ENCODE measurements around the gene FZR1. TPM values are rescaled to one million over a fixed set of nuclear protein-coding genes. Genes with fewer than 3 reads are reported as not detected.

Gene FZR1
- total and polyA plus RNA-seq, 2 of the 13 experiments (the other 11 are each of a cell fraction or from before 2014, with no cell fraction given), result 29.0 to 30.8 TPM

DNA sequence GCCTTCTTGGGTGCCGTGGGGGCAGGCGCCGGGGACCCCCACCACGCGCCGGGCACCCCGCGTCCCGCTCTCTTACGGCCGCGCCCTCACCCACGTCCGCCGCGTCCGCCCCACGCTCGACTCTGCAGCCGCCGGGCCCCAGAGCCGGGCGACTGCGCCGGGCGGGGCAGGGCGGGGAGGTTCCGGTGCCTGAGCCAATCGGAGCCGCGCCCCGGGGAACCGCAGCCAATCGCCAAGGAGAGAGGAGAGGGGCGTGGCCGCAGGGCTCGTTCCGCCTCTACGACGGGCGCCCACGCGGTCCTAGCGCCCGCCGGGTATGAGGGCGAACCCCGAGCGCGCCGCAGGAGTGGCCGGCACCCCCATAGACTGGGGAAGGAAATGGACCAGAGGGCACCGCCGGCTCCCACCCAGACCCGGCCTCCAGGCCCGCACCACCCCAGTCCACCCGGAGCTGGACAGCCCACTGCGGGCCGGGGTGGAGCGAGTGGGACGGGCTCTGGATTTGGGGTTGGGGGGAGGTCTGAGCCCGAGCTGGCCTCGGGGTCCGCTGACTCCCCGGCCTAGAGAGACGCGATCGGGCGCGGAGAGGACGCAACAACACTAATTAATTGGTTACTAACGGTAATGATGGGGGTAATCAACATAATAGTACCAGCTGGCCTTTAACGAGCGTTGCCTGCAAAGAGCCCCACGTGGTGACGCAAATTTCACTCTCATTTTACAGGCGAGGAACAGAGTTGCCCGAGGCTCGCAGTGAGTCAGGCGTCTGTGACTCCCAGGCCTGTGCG is 51.5 kb downstream of the FZR1 start, which contains the start of gene MFSD12 (continued):
- TF ChIP-seq, protein P1, sequence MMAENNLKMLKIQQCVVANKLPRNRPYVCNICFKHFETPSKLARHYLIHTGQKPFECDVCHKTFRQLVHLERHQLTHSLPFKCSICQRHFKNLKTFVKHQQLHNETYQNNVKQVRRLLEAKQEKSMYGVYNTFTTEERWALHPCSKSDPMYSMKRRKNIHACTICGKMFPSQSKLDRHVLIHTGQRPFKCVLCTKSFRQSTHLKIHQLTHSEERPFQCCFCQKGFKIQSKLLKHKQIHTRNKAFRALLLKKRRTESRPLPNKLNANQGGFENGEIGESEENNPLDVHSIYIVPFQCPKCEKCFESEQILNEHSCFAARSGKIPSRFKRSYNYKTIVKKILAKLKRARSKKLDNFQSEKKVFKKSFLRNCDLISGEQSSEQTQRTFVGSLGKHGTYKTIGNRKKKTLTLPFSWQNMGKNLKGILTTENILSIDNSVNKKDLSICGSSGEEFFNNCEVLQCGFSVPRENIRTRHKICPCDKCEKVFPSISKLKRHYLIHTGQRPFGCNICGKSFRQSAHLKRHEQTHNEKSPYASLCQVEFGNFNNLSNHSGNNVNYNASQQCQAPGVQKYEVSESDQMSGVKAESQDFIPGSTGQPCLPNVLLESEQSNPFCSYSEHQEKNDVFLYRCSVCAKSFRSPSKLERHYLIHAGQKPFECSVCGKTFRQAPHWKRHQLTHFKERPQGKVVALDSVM (CRISPR knock-in tag; IDR thresholded peaks at IDR 0.05), result 0 out of 2 replicates have a peak, but pooled peaks have one; percentile 22
- TF ChIP-seq, protein P2, sequence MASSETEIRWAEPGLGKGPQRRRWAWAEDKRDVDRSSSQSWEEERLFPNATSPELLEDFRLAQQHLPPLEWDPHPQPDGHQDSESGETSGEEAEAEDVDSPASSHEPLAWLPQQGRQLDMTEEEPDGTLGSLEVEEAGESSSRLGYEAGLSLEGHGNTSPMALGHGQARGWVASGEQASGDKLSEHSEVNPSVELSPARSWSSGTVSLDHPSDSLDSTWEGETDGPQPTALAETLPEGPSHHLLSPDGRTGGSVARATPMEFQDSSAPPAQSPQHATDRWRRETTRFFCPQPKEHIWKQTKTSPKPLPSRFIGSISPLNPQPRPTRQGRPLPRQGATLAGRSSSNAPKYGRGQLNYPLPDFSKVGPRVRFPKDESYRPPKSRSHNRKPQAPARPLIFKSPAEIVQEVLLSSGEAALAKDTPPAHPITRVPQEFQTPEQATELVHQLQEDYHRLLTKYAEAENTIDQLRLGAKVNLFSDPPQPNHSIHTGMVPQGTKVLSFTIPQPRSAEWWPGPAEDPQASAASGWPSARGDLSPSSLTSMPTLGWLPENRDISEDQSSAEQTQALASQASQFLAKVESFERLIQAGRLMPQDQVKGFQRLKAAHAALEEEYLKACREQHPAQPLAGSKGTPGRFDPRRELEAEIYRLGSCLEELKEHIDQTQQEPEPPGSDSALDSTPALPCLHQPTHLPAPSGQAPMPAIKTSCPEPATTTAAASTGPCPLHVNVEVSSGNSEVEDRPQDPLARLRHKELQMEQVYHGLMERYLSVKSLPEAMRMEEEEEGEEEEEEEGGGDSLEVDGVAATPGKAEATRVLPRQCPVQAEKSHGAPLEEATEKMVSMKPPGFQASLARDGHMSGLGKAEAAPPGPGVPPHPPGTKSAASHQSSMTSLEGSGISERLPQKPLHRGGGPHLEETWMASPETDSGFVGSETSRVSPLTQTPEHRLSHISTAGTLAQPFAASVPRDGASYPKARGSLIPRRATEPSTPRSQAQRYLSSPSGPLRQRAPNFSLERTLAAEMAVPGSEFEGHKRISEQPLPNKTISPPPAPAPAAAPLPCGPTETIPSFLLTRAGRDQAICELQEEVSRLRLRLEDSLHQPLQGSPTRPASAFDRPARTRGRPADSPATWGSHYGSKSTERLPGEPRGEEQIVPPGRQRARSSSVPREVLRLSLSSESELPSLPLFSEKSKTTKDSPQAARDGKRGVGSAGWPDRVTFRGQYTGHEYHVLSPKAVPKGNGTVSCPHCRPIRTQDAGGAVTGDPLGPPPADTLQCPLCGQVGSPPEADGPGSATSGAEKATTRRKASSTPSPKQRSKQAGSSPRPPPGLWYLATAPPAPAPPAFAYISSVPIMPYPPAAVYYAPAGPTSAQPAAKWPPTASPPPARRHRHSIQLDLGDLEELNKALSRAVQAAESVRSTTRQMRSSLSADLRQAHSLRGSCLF (CRISPR knock-in tag; IDR thresholded peaks at IDR 0.05; ENCODE audit: borderline replicate concordance), result no peak
- TF ChIP-seq ZNF337 (CRISPR knock-in tag; IDR thresholded peaks at IDR 0.05; ENCODE audit: borderline replicate concordance, low read depth) (no peak), ZIK1 (CRISPR knock-in tag; IDR thresholded peaks at IDR 0.05; ENCODE audit: borderline replicate concordance, low read depth) (0 out of 2 replicates have a peak, but pooled peaks have one; percentile 44), SMAD3 (CRISPR knock-in tag; IDR thresholded peaks at IDR 0.05) (no peak), ZNF569 (CRISPR knock-in tag; IDR thresholded peaks at IDR 0.05; ENCODE audit: borderline replicate concordance) (no peak), KLF6 (CRISPR knock-in tag; IDR thresholded peaks at IDR 0.05) (peak; percentile 51; the same call in 1 of the 2 replicates), ZNF773 (CRISPR knock-in tag; IDR thresholded peaks at IDR 0.05; ENCODE audit: borderline replicate concordance) (no peak), NFE2L1 (CRISPR knock-in tag; IDR thresholded peaks at IDR 0.05; ENCODE audit: borderline replicate concordance) (no peak), ZNF749 (CRISPR knock-in tag; IDR thresholded peaks at IDR 0.05; ENCODE audit: borderline replicate concordance) (no peak; the same call in 1 of the 2 replicates), CCDC6 (CRISPR knock-in tag; IDR thresholded peaks at IDR 0.05) (no peak), ZNF766 (CRISPR knock-in tag; IDR thresholded peaks at IDR 0.05; ENCODE audit: borderline replicate concordance) (no peak; the same call in 1 of the 2 replicates), ZBTB3 (CRISPR knock-in tag; IDR thresholded peaks at IDR 0.05; ENCODE audit: borderline replicate concordance, low read depth) (no peak), THAP11 (CRISPR knock-in tag; IDR thresholded peaks at IDR 0.05) (peak; percentile 79)
- TF ChIP-seq, protein P3, sequence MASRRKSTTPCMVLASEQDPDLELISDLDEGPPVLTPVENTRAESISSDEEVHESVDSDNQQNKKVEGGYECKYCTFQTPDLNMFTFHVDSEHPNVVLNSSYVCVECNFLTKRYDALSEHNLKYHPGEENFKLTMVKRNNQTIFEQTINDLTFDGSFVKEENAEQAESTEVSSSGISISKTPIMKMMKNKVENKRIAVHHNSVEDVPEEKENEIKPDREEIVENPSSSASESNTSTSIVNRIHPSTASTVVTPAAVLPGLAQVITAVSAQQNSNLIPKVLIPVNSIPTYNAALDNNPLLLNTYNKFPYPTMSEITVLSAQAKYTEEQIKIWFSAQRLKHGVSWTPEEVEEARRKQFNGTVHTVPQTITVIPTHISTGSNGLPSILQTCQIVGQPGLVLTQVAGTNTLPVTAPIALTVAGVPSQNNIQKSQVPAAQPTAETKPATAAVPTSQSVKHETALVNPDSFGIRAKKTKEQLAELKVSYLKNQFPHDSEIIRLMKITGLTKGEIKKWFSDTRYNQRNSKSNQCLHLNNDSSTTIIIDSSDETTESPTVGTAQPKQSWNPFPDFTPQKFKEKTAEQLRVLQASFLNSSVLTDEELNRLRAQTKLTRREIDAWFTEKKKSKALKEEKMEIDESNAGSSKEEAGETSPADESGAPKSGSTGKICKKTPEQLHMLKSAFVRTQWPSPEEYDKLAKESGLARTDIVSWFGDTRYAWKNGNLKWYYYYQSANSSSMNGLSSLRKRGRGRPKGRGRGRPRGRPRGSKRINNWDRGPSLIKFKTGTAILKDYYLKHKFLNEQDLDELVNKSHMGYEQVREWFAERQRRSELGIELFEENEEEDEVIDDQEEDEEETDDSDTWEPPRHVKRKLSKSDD (CRISPR knock-in tag; IDR thresholded peaks at IDR 0.05; ENCODE audit: low read depth), result no peak
- TF ChIP-seq, protein P4, sequence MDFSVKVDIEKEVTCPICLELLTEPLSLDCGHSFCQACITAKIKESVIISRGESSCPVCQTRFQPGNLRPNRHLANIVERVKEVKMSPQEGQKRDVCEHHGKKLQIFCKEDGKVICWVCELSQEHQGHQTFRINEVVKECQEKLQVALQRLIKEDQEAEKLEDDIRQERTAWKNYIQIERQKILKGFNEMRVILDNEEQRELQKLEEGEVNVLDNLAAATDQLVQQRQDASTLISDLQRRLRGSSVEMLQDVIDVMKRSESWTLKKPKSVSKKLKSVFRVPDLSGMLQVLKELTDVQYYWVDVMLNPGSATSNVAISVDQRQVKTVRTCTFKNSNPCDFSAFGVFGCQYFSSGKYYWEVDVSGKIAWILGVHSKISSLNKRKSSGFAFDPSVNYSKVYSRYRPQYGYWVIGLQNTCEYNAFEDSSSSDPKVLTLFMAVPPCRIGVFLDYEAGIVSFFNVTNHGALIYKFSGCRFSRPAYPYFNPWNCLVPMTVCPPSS (IDR thresholded peaks at IDR 0.05), result no peak
- TF ChIP-seq, protein P5, sequence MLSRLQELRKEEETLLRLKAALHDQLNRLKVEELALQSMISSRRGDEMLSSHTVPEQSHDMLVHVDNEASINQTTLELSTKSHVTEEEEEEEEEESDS (CRISPR knock-in tag; IDR thresholded peaks at IDR 0.05; ENCODE audit: borderline replicate concordance), result no peak

Measured in HepG2 (cell line).